HTR-8/SVneo (cell line): ENCODE measurements around the gene ANKRD62.
"Not testable (repeated sequence)": the region's sequence is repeated elsewhere in the genome, so short reads cannot be mapped to it uniquely, and the experiment has no call there.

Experiments
- DNase-seq: peaks from one replicate; pipeline ENCODE4 v3.0.0; 2011; ENCODE audit warnings: low spot score, mixed read lengths; ENCODE audit not compliant: insufficient read length
- FAIRE-seq: peaks from 2 replicates; lab custom pipeline; 2011; peaks lifted over from hg19 to GRCh38; lab: Jason Lieb, UNC

Gene ANKRD62

GRCh38 chr18:12091538-12092141 lies 2.0 kb upstream of the ANKRD62 start:
- DNase-seq (no peak), FAIRE-seq (no peak)

GRCh38 chr18:12092398-12093229 lies 1.0 kb upstream of the ANKRD62 start:
- FAIRE-seq: peak; percentile 85
- peak; percentile 38 for DNase-seq

- DNase-seq (no peak), FAIRE-seq (no peak)
These were observed 4.7 kb downstream of the ANKRD62 start for GRCh38 chr18:12098374-12098773.

- DNase-seq: no peak
- no peak for FAIRE-seq
These were observed 5.5 kb downstream of the ANKRD62 start for GRCh38 chr18:12099160-12099559.

GRCh38 chr18:12101266-12101665 lies 7.6 kb downstream of the ANKRD62 start:
- DNase-seq (no peak), FAIRE-seq (no peak)

- DNase-seq: no peak
- FAIRE-seq: no peak
These were observed 8.6 kb downstream of the ANKRD62 start for GRCh38 chr18:12102136-12102842.

GRCh38 chr18:12106471-12106870 lies 12.8 kb downstream of the ANKRD62 start:
- FAIRE-seq: no peak
- no peak for DNase-seq

GRCh38 chr18:12109836-12110235 lies 16.2 kb downstream of the ANKRD62 start:
- DNase-seq (no peak), FAIRE-seq (no peak)

GRCh38 chr18:12113999-12114646 lies 20.5 kb downstream of the ANKRD62 start:
- no peak for DNase-seq
- FAIRE-seq: no peak

GRCh38 chr18:12119358-12119757 lies 25.7 kb downstream of the ANKRD62 start:
- FAIRE-seq (no peak), DNase-seq (no peak)

- DNase-seq (no peak), FAIRE-seq (no peak)
These were observed 27.8 kb downstream of the ANKRD62 start for GRCh38 chr18:12121175-12122042.

- FAIRE-seq, DNase-seq: not testable (repeated sequence)
These were observed 28.4 kb downstream of the ANKRD62 start for GRCh38 chr18:12122043-12122389.

- not testable (repeated sequence) for FAIRE-seq, DNase-seq
These were observed 34.0 kb downstream of the ANKRD62 start for GRCh38 chr18:12127647-12128046.

GRCh38 chr18:12138831-12139230 lies 45.2 kb downstream of the ANKRD62 start:
- not testable (repeated sequence) for FAIRE-seq, DNase-seq

GRCh38 chr18:12140866-12141265 lies 47.2 kb downstream of the ANKRD62 start:
- FAIRE-seq, DNase-seq: not testable (repeated sequence)

GRCh38 chr18:12141778-12142177 lies 48.1 kb downstream of the ANKRD62 start:
- not testable (repeated sequence) for DNase-seq, FAIRE-seq

- FAIRE-seq, DNase-seq: not testable (repeated sequence)
These were observed 55.8 kb downstream of the ANKRD62 start for GRCh38 chr18:12149431-12149830.

- DNase-seq: no peak
- no peak for FAIRE-seq
These were observed 60.7 kb downstream of the ANKRD62 start for GRCh38 chr18:12154361-12154760.

GRCh38 chr18:12155996-12156395 lies 62.4 kb downstream of the ANKRD62 start:
- FAIRE-seq (no peak), DNase-seq (no peak)

GRCh38 chr18:12159446-12159845 lies 65.8 kb downstream of the ANKRD62 start:
- FAIRE-seq (no peak), DNase-seq (peak; percentile 45)
